Muscle layer of duodenum (tissue), 2 donors: Measurements from ENCODE around the gene SHC4.

Experiments used
- H3K27ac ChIP-seq: one replicate; pipeline ENCODE4 v1.7.0; 2013; ENCODE audit warnings: mild to moderate bottlenecking, low read length
- H3K27me3 ChIP-seq: one replicate; pipeline ENCODE4 v1.7.0; 2013; ENCODE audit warnings: low read depth, mild to moderate bottlenecking, control low read depth, low read length
- H3K36me3 ChIP-seq, 2 donors: one replicate each; pipeline ENCODE4 v1.7.0; 2013; ENCODE audit warnings: low read length in 2 of 2, control low read depth in 1 of 2, mild to moderate bottlenecking in 1 of 2; ENCODE audit not compliant: insufficient read depth in 2 of 2, control insufficient read depth in 1 of 2
- H3K4me1 ChIP-seq, 2 donors: one replicate each; pipeline ENCODE4 v1.7.0; 2013; ENCODE audit warnings: low read length in 2 of 2, mild to moderate bottlenecking in 2 of 2, control low read depth in 1 of 2, moderate library complexity in 1 of 2; ENCODE audit not compliant: insufficient read depth in 2 of 2, control insufficient read depth in 1 of 2
- H3K4me3 ChIP-seq, 2 donors: one replicate each; pipeline ENCODE4 v1.7.0; 2013; ENCODE audit warnings: low read length in 2 of 2, low read depth in 1 of 2, mild to moderate bottlenecking in 1 of 2
- H3K9me3 ChIP-seq, 2 donors: one replicate each; pipeline ENCODE4 v1.7.0; 2013; ENCODE audit warnings: low read length in 2 of 2, control low read depth in 1 of 2, mild to moderate bottlenecking in 1 of 2; ENCODE audit not compliant: control insufficient read depth in 1 of 2
- donor health status: healthy.

SHC4 gene

DNA sequence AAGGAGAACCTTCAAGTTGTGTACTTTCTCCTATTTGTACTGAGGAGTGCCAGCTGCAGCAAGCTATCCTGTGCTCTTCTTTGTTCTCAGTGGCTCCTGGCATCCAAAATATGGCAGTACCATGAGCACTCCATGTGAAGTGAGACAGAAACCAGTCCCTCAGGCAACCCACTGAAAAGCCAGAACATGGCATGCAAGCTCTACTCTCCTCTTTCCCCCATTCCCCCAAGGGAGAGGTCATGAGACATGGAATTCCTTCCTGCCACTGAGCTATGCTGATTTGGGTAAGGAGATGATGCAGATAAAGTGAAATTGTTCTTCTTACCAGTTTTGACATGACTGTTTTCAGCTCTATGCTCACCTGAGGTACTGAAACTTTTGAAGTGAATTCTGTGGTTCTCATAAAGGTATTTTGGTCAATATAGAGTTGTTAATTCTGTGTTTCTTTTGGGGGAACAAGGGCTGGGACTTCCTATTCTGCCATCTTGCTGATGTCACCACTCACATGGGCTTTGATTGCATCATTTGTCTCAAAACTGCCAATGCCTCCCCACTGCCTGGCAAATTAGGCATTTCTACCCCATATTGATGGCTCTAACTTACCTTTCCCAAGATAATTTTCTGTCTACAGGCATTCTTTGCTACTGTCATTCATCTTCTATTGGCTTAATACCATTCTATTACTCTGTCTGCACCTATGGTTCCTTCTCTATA, 130.0 kb downstream of the SHC4 start:
- peaks cover 0 to 6% of the 10 kb centered on the region in 2 donors for H3K36me3 ChIP-seq
- no peaks in the 10 kb centered on the region for H3K4me1 ChIP-seq
- H3K9me3 ChIP-seq = peaks cover 0 to 3% of the 10 kb centered on the region in 2 donors
- H3K27ac ChIP-seq = no peak overlapping the region
- H3K27me3 ChIP-seq = no peaks in the 10 kb centered on the region
- no peak overlapping the region for H3K4me3 ChIP-seq

DNA sequence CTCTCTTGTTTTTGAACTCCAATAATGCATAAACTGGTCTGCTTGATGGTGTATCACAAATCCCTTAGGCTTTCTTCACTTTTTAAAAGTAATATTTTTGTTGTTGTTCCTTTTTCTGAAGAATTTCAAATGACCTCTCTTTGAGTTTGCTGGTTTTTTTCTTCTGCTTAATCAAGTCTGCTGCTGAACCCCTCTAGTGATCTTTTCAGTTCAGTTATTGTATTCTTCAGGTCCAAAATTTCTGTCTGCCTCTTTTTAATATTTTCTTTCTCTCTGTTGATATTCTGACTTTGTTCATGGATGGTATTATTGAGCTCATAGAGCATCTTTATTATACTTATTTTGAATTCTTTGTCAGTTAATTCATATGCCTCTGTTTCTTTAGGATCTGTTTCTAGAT, 131.1 kb downstream of the SHC4 start:
- no peaks in the 10 kb centered on the region for H3K27me3 ChIP-seq
- peaks cover 0 to 6% of the 10 kb centered on the region in 2 donors for H3K36me3 ChIP-seq
- H3K4me3 ChIP-seq = no peak overlapping the region
- no peaks in the 10 kb centered on the region for H3K4me1 ChIP-seq
- H3K9me3 ChIP-seq = peaks cover 0 to 3% of the 10 kb centered on the region in 2 donors
- H3K27ac ChIP-seq = no peak overlapping the region

DNA sequence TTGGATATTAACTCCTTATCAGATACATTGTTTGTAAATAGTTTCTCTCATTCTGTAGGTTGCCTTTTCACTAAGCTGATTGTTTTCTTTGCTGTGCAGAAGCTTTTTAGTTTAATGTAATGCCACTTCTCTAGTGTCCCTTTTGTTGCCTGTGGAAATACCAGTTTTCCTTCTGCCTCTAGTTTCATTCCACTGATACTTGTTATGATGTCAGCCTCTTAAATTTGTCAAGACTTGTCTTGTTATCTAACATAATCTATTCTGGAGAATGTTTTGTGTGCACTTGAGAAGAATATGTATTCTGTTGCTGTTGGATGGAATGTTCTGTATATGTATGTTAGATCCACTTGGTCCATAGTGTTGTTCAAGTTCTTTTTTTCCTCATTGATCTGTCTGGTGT, 134.8 kb downstream of the SHC4 start:
- Histone ChIP-seq H3K4me3 (no peak overlapping the region), H3K27me3 (no peaks in the 10 kb centered on the region), H3K27ac (no peak overlapping the region), H3K9me3 (peaks cover 0 to 3% of the 10 kb centered on the region in 2 donors), H3K4me1 (no peaks in the 10 kb centered on the region), H3K36me3 (no peaks in the 10 kb centered on the region)

DNA sequence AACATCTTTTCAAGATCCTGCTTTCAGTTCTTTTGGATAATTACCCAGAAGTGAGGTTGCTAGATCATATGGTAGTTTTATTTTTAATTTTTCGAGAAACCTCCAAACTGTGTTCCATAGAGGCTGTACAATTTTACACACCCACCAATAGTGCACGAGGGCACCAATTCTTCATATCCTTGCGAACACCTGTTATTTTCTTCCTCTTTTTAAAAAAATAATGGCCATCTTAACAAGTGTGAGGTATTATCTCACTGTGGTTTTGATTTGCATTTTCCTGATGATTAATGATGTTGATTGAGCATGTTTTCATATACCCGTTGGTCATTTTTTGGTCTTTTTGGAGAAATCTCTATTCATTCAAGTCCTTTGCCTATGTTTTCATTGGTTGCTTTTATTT, 135.2 kb downstream of the SHC4 start:
- no peaks in the 10 kb centered on the region for H3K36me3 ChIP-seq
- H3K9me3 ChIP-seq = peaks cover 0 to 3% of the 10 kb centered on the region in 2 donors
- H3K27ac ChIP-seq = no peak overlapping the region
- no peaks in the 10 kb centered on the region for H3K4me1 ChIP-seq
- H3K27me3 ChIP-seq = no peaks in the 10 kb centered on the region
- no peak overlapping the region for H3K4me3 ChIP-seq

DNA sequence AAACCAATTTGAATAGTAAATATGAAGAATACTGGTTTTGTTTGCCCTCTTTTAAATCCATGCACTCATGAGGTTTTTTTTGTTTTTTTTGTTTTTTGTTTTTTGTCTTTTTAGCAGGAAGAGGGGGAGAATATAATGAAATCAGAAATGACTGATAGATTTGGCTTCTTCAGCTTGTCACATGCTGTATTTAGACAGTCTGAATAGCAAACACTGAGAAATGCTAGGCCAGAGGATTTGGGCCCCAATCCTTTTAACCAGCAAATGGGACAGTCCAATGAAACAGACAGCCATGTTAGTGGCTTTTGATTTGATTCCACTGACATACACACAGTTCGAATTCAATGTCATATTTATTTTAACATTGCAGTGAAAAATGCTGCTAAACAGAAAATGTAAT, 138.6 kb downstream of the SHC4 start:
- H3K4me1 ChIP-seq = no peaks in the 10 kb centered on the region
- no peaks in the 10 kb centered on the region for H3K36me3 ChIP-seq
- H3K4me3 ChIP-seq = no peak overlapping the region
- H3K9me3 ChIP-seq = peaks cover 0 to 3% of the 10 kb centered on the region in 2 donors
- H3K27ac ChIP-seq = no peak overlapping the region
- H3K27me3 ChIP-seq = no peaks in the 10 kb centered on the region

DNA sequence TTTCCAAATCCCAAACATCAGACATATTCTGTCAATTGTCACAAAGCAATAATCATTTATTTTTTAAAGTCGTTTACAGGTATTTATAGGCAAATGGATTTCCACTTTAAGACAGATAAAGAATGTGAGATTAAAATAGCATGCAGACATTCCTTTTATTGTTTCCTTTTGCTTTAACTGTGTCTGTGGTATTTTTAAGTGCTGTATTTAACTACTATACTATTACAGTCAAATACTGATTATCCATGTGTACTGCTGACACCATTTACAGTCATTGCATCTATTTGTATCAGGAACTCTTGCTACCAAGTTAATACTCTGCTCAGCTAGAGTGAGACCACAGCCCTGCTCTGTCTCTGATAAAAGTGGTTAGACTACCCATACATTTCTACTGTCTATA, 140.0 kb downstream of the SHC4 start:
- Histone ChIP-seq H3K4me1 (no peaks in the 10 kb centered on the region), H3K27me3 (no peaks in the 10 kb centered on the region), H3K4me3 (no peak overlapping the region), H3K9me3 (peaks cover 0 to 3% of the 10 kb centered on the region in 2 donors), H3K27ac (no peak overlapping the region), H3K36me3 (no peaks in the 10 kb centered on the region)

DNA sequence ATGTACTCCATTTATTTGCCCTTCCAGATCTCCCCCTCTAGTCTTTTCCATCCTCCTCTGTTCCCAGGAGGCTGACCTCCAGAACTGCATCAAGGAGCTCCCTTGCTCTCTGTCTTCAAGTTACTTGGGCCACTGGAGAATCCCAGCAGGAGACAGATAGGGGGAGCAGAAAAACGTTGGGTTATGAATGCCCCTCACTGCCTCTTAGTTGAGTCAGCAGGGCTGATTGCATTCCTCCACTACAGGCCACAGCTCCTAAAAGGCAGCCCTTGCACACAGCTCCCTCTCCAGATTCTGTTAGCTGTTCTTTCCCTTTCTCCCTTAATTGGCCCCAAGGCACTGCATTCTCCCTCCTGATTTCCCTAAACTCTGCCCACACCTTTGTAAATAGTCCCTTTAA, 140.5 kb downstream of the SHC4 start:
- Histone ChIP-seq H3K27me3 (no peaks in the 10 kb centered on the region), H3K9me3 (peaks cover 0 to 3% of the 10 kb centered on the region in 2 donors), H3K4me3 (no peak overlapping the region), H3K27ac (no peak overlapping the region), H3K36me3 (no peaks in the 10 kb centered on the region), H3K4me1 (no peaks in the 10 kb centered on the region)

DNA sequence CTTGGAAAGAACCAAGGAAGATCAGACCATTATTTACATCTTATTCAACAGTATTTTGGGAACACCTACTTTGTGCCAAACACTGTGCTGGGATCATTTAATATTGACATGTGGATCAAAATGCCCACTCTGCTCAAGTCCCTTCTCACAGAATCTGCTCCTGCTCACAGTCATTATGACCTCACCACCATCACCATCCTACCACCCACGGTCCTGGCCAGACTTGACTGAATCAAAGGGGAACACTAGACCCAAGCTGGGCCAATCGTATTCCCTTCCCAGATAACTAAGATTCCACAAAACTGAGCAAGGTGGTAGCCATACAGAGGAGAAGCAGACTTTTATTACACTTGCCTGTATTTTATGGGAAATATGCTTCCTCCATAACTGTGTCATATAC, 149.4 kb downstream of the SHC4 start:
- Histone ChIP-seq H3K4me3 (no peak overlapping the region), H3K27me3 (no peaks in the 10 kb centered on the region), H3K4me1 (peaks cover 0 to 10% of the 10 kb centered on the region in 2 donors), H3K27ac (no peak overlapping the region), H3K9me3 (no peaks in the 10 kb centered on the region), H3K36me3 (no peaks in the 10 kb centered on the region)

DNA sequence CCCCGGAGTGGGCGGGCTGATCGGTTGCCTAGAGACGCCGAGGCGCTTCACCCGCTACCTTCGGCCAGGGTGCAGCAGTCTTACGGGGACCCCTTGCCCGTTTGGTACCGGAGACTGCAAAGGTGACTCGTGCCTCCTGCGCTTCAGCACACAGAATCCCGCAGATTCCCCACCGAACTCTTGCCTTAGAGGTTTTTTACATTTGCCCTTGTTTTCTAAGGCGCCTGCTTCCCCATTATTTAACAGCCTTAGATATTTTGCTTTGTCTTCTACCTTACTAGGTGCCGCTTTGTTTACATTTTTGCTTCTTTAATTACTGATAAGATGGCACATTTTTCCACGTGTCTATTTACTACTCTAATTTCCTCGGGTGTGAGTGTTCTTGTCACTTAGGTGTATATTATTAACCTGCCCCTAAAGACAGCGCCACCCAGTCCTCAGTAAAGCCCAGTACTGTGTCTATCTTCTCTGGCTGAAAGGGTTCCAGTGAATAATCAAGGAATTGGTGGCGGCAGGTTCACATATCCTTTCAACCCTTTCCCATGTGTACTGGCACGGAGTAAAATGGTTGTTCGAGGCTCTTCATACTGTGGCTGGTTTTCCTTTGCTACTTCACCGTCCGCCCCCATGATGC, 152.3 kb downstream of the SHC4 start:
- Histone ChIP-seq H3K27ac (no peak overlapping the region), H3K9me3 (no peaks in the 10 kb centered on the region), H3K4me3 (peak overlapping the region; percentile 96 to 98), H3K36me3 (no peaks in the 10 kb centered on the region), H3K4me1 (peaks cover 0 to 10% of the 10 kb centered on the region in 2 donors), H3K27me3 (no peaks in the 10 kb centered on the region)

DNA sequence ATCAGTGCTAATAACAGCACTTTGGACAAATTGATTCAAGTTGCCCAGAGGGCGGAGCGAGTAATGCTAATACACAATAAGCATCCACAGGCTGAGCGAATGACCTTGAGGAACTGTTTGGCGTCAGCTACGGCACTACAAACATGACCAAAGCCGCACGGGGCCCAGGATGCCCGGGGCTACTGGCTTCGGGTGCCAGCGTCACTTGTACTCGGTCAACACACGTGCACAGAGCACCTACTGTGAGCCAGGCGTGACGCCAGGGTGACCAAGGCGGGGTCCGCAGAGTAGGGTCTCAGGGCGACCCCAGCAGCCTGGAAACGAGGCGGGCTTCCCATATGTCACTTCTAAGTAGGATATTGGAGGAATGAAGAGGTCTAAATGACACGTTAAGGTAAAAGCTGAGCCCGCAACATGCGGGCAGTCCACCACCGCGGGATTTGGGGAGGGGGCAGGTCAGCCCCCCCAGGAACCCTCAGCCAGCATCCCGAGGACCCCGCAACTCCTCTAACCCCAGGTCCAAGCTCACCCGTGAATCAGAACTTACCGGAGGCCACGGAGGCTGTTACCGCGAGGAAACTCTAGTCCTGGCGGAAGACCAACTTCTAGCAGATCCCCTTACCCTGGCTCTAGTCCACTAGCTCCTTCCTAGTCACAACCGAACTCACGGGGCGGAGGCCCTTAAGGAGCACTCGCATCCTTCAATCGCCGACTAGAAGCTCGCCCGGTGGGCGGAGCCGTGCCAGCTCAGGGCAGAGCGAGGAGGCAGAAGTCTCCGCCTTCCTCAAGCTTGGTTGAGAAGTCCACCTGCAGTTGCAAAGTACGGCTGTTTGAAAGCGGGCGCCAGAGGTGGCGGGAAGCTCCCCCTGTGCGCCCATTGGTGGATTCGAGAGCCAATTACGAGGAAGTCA, 153.1 kb downstream of the SHC4 start, which contains the start of gene CEP152:
TSS of gene CEP152 (minus strand) at position 656 of the 911 bp plus-strand sequence. CDS start 5,420 bp downstream, outside the sequence.
- H3K4me3 ChIP-seq = peak within 1 kb of the TSS; percentile 96 to 98

DNA sequence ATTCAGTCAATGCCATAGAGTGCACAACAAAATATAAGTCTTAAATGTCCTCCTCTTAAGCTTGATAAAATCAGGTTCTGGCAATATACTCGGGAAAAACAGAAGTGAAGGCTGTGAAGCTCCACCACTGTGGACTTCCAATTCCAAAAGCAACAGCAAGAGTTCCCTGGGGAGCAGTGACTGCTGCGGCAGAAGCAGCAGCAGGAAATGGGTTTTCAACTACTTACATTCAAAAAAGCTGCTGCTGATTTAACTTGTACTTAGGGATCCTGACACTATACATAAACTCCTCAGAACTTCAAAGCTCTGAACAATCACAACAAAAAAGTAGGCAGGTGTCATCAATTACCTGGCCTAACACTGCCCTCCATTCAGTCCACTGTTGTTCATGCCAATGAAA, 157.6 kb downstream of the SHC4 start:
- Histone ChIP-seq H3K4me3 (no peak overlapping the region), H3K36me3 (peaks cover 0 to 4% of the 10 kb centered on the region in 2 donors), H3K27ac (no peak overlapping the region), H3K27me3 (no peaks in the 10 kb centered on the region), H3K4me1 (peaks cover 0 to 6% of the 10 kb centered on the region in 2 donors), H3K9me3 (no peaks in the 10 kb centered on the region)

More for the DNA sequence above, 153.1 kb downstream of the SHC4 start, which contains the start of gene CEP152:
- no peaks in the 10 kb centered on the region for H3K9me3 ChIP-seq
- H3K27ac ChIP-seq = peak within 1 kb of the TSS; percentile 59
- H3K27me3 ChIP-seq = no peaks in the 10 kb centered on the region
- H3K36me3 ChIP-seq = no peaks in the 10 kb centered on the region
- H3K4me1 ChIP-seq = peaks cover 0 to 10% of the 10 kb centered on the region in 2 donors
